Measurements from ENCODE around the gene CENPV.

GRCh38 chr17:16351831-16352230 is 1.4 kb downstream of the CENPV start:
- TF ChIP-seq, protein P1, sequence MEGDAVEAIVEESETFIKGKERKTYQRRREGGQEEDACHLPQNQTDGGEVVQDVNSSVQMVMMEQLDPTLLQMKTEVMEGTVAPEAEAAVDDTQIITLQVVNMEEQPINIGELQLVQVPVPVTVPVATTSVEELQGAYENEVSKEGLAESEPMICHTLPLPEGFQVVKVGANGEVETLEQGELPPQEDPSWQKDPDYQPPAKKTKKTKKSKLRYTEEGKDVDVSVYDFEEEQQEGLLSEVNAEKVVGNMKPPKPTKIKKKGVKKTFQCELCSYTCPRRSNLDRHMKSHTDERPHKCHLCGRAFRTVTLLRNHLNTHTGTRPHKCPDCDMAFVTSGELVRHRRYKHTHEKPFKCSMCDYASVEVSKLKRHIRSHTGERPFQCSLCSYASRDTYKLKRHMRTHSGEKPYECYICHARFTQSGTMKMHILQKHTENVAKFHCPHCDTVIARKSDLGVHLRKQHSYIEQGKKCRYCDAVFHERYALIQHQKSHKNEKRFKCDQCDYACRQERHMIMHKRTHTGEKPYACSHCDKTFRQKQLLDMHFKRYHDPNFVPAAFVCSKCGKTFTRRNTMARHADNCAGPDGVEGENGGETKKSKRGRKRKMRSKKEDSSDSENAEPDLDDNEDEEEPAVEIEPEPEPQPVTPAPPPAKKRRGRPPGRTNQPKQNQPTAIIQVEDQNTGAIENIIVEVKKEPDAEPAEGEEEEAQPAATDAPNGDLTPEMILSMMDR (IDR thresholded peaks at IDR 0.05; ENCODE audit: extremely low read depth in 1 of 2, insufficient read depth in 1 of 2, low read depth in 1 of 2, low read length in 2 of 2): no peak
- TF ChIP-seq POLR2A (IDR thresholded peaks at IDR 0.05; ENCODE audit: low read depth, low read length) (no peak), GATA2 (IDR thresholded peaks at IDR 0.05; ENCODE audit: insufficient read depth, insufficient read length, low read depth, low read length) (no peak), POLR2AphosphoS5 (IDR thresholded peaks at IDR 0.05; ENCODE audit: insufficient read depth, low read depth, low read length) (no peak), EZH2 (IDR thresholded peaks at IDR 0.05; ENCODE audit: borderline replicate concordance, low read depth, low read length, severe bottlenecking) (no peak), JUN (IDR thresholded peaks at IDR 0.05; ENCODE audit: borderline replicate concordance, insufficient read depth, insufficient read length, low read depth) (no peak)
- TF ChIP-seq, protein P2, sequence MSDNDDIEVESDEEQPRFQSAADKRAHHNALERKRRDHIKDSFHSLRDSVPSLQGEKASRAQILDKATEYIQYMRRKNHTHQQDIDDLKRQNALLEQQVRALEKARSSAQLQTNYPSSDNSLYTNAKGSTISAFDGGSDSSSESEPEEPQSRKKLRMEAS (IDR thresholded peaks at IDR 0.05; ENCODE audit: insufficient read depth, insufficient read length): no peak
